Osteoblast (primary cell): Measurements from ENCODE around the gene P2RX3. TPM values are rescaled to one million over a fixed set of nuclear protein-coding genes. Genes with fewer than 3 reads are reported as not detected.

Experiments
- DNase-seq: peaks from one replicate; pipeline ENCODE4 v3.0.0; 2011; ENCODE audit warnings: low spot score, mixed read lengths; ENCODE audit not compliant: insufficient read length; ENCODE audit errors: missing footprints
- H2AFZ ChIP-seq: 2 replicates; pipeline ENCODE4 v1.6.0; 2011; ENCODE audit warnings: mild to moderate bottlenecking, low read length
- H3K27ac ChIP-seq: 2 replicates; pipeline ENCODE4 v1.5.1; 2011; ENCODE audit warnings: mild to moderate bottlenecking, low read depth, low read length, moderate library complexity
- H3K27me3 ChIP-seq: 2 replicates; pipeline ENCODE4 v1.6.0; 2012; ENCODE audit warnings: mild to moderate bottlenecking, control low read depth, inconsistent platforms, low read length, moderate library complexity; ENCODE audit not compliant: insufficient read depth
- H3K36me3 ChIP-seq: 2 replicates; pipeline ENCODE4 v1.5.1; 2011; ENCODE audit warnings: mild to moderate bottlenecking, low read length, control low read depth, moderate library complexity; ENCODE audit not compliant: insufficient read depth
- H3K4me1 ChIP-seq: 2 replicates; pipeline ENCODE4 v1.5.1; 2011; ENCODE audit warnings: mild to moderate bottlenecking, low read length, control low read depth, moderate library complexity; ENCODE audit not compliant: insufficient read depth
- H3K4me2 ChIP-seq: 2 replicates; pipeline ENCODE4 v1.6.0; 2011; ENCODE audit warnings: mild to moderate bottlenecking, low read length; ENCODE audit not compliant: insufficient read depth
- H3K4me3 ChIP-seq: fragments of 200-600 bp; sonication (generic); 3 replicates; pipeline ENCODE4 v1.5.1; 2012; ENCODE audit warnings: mild to moderate bottlenecking, low read length, inconsistent platforms; ENCODE audit not compliant: insufficient read depth
- H3K79me2 ChIP-seq: 2 replicates; pipeline ENCODE4 v1.6.0; 2012; ENCODE audit warnings: mild to moderate bottlenecking, low read length, control low read depth, inconsistent platforms; ENCODE audit not compliant: insufficient read depth
- H3K9me3 ChIP-seq: 2 replicates; pipeline ENCODE4 v1.5.1; 2011; ENCODE audit warnings: low read depth, low read length, control low read depth
- H4K20me1 ChIP-seq: 2 replicates; pipeline ENCODE4 v1.6.0; 2012; ENCODE audit warnings: mild to moderate bottlenecking, low read length, control low read depth; ENCODE audit not compliant: insufficient read depth
- total RNA-seq: library from RNA; depleted of rRNA; stranded (reverse); fragments of >200 nt; gene quantifications from 2 replicates; pipeline ENCODE4 v1.2.3, GENCODE V29; 2012
- TF ChIP-seq, protein P1 (sequence below): IDR thresholded peaks from 2 replicates; pipeline ENCODE4 v1.5.1; 2011; ENCODE audit warnings: mild to moderate bottlenecking, low read depth, low read length, moderate library complexity; ENCODE audit errors: extremely low read depth

P2RX3 gene
- not detected in 2 replicates for total RNA-seq

DNA sequence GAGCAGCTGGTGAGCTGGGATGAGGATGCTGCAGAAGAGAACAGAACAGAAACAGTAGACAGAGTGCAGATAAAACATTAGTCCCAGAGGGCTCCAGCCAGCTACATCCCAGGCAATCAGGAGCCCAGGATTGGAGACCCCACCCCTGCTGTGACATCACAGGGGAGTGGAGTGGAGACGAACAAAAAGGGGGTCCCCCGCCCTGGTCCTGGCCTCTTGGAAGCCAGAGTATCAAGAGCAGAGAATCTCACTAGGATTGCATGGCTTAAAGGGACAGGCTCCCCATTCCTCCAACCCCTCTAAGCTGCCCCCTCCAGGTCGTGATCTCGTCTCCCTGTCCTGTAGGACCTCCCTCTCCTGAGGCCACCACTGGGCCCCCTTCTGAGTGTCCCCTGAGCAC lies at the start of gene P2RX3:
Gene P2RX3, plus strand, starts transcription at position 211 of the 400 bp plus-strand sequence. CDS start 199 bp downstream, outside the sequence.
- no peak within 1 kb of the TSS for H3K4me3 ChIP-seq
- no peaks in the 10 kb centered on the region for H3K9me3 ChIP-seq
- no peak within 1 kb of the TSS for H2AFZ ChIP-seq
- peaks cover 10% of the 10 kb centered on the region for H3K36me3 ChIP-seq
- no peak within 1 kb of the TSS for H3K4me2 ChIP-seq
- H3K27ac ChIP-seq = no peak within 1 kb of the TSS
- peak; percentile 43 for DNase-seq
- H4K20me1 ChIP-seq = no peaks in the 10 kb centered on the region
- peaks cover 18% of the 10 kb centered on the region for H3K4me1 ChIP-seq
- H3K27me3 ChIP-seq = peaks cover 18% of the 10 kb centered on the region
- TF ChIP-seq, protein P1, sequence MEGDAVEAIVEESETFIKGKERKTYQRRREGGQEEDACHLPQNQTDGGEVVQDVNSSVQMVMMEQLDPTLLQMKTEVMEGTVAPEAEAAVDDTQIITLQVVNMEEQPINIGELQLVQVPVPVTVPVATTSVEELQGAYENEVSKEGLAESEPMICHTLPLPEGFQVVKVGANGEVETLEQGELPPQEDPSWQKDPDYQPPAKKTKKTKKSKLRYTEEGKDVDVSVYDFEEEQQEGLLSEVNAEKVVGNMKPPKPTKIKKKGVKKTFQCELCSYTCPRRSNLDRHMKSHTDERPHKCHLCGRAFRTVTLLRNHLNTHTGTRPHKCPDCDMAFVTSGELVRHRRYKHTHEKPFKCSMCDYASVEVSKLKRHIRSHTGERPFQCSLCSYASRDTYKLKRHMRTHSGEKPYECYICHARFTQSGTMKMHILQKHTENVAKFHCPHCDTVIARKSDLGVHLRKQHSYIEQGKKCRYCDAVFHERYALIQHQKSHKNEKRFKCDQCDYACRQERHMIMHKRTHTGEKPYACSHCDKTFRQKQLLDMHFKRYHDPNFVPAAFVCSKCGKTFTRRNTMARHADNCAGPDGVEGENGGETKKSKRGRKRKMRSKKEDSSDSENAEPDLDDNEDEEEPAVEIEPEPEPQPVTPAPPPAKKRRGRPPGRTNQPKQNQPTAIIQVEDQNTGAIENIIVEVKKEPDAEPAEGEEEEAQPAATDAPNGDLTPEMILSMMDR = no peak
- H3K79me2 ChIP-seq = peaks cover 34% of the 10 kb centered on the region

DNA sequence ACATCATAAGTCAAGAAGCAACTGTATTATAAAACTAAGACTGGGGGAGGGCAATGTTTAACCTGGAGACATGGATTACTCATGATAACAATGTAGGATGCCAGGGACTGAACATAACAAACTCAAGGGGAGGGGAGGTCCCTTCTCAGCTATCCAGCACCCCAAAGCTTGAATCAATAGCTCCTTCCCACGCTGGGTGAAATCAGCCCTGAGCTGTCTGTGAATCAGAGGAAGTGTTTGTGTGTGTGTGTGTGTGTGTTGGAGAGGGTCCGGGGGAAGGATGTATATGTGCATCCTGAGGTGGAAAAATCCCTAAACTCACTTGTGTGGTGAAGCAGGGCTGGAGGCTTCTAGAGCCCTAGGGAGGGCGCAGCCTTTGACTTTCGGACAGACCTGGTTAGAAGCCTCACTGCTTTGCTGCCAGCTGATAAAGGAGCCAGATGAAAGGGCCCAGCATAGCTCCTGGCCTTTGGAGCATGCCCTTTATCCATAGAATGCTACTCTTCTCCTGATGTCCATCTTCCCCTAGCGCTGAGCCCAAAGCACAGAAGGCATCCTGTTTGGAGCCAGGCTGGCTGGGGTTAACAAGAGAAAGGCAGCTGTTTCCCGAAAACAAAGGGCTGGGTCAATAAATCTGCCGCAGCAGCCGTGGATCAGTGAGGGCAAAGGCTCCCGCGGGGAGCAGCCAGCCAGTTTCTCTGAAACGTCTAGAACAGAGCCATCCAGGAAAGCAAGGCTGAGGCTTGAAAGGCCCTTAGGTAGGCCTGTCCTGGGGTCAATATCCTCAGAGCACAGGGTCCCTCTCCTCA lies 49.2 kb upstream of the P2RX3 start:
- Histone ChIP-seq H3K4me1 (peaks cover 42% of the 10 kb centered on the region), H3K27ac (peak overlapping the region; percentile 93), H2AFZ (peak overlapping the region; percentile 33), H3K4me3 (no peak overlapping the region), H3K9me3 (no peaks in the 10 kb centered on the region), H4K20me1 (no peaks in the 10 kb centered on the region), H3K27me3 (no peaks in the 10 kb centered on the region), H3K36me3 (no peaks in the 10 kb centered on the region), H3K79me2 (no peaks in the 10 kb centered on the region), H3K4me2 (peak overlapping the region; percentile 34)
- TF ChIP-seq, protein P1 = no peak
- DNase-seq = peak; percentile 86

DNA sequence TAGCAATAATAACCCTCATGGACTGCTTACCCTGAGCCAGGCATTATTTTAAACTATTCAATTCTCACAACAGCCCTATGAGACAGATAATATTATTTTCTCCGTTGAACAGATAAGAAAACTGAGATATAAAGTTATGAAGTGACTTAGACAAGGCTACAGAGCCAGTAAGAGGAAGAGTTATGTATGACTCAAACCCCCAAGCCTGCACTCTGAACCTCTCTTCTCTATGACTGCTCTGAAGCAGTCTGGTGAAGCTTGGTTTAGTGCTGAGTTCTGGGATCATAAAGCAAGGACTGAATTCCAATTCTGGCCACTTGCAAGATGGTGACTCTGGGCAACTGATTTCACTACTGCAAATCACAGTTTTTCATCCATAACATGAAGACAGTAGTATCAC lies 47.9 kb upstream of the P2RX3 start:
- Histone ChIP-seq H3K9me3 (no peaks in the 10 kb centered on the region), H2AFZ (no peak overlapping the region), H3K36me3 (no peaks in the 10 kb centered on the region), H3K4me1 (peaks cover 55% of the 10 kb centered on the region), H4K20me1 (no peaks in the 10 kb centered on the region), H3K27me3 (no peaks in the 10 kb centered on the region), H3K27ac (peak overlapping the region; percentile 93), H3K4me3 (no peak overlapping the region), H3K79me2 (no peaks in the 10 kb centered on the region), H3K4me2 (peak overlapping the region; percentile 25)
- DNase-seq = peak; percentile 65
- TF ChIP-seq, protein P1 = no peak
